MCF 10A (cell line): Measurements from ENCODE around the gene LRP1. TPM values are rescaled to one million over a fixed set of nuclear protein-coding genes. Genes with fewer than 3 reads are reported as not detected.

ENCODE experiments used
- BruUV-seq: library from RNA; stranded (reverse); fragments of 400-500 nt; replicated peaks from 2 replicates; lab custom pipeline; 2021; lab: Mats Ljungman, UMichigan
- CTCF ChIA-PET: fragments of 300-600 bp; sonication (Branson Sonifier 250); formaldehyde crosslinking; extraction: SDS; loops from one replicate; lab custom pipeline; 2021; ENCODE audit warnings: antibody characterized with exemption, inconsistent platforms; lab: Yijun Ruan, JAX
- POLR2A ChIA-PET: fragments of 300-600, 350-650 bp; sonication (Branson Sonifier 250); formaldehyde crosslinking; extraction: SDS; loops from one replicate; lab custom pipeline; 2020; ENCODE audit warnings: antibody characterized with exemption, inconsistent platforms; lab: Yijun Ruan, JAX
- DNase-seq: peaks from one replicate; pipeline ENCODE4 v3.0.0-alpha.2; 2018; ENCODE audit not compliant: unreplicated experiment
- H3K27ac Mint-ChIP-seq: one replicate; pipeline ENCODE4 v1.8.0; 2022; ENCODE audit warnings: mild to moderate bottlenecking, low read depth, mixed read lengths; ENCODE audit not compliant: unreplicated experiment
- H3K27me3 Mint-ChIP-seq: one replicate; pipeline ENCODE4 v1.8.0; 2022; ENCODE audit warnings: mixed read lengths; ENCODE audit not compliant: insufficient read depth, unreplicated experiment
- H3K36me3 Mint-ChIP-seq: one replicate; pipeline ENCODE4 v1.8.0; 2022; ENCODE audit warnings: mild to moderate bottlenecking, moderate library complexity, mixed read lengths; ENCODE audit not compliant: insufficient read depth, unreplicated experiment
- H3K4me1 Mint-ChIP-seq: one replicate; pipeline ENCODE4 v1.8.0; 2022; ENCODE audit warnings: mixed read lengths; ENCODE audit not compliant: insufficient read depth, unreplicated experiment
- H3K4me3 Mint-ChIP-seq: one replicate; pipeline ENCODE4 v1.8.0; 2022; ENCODE audit warnings: mild to moderate bottlenecking, moderate library complexity, mixed read lengths; ENCODE audit not compliant: unreplicated experiment
- H3K9me3 Mint-ChIP-seq: one replicate; pipeline ENCODE4 v1.8.0; 2022; ENCODE audit warnings: mixed read lengths; ENCODE audit not compliant: unreplicated experiment
- CTCF ChIP-seq: fragments of 200-600 bp; IDR thresholded peaks from one replicate; pipeline ENCODE4 v1.8.0; 2022; ENCODE audit warnings: antibody characterized with exemption, mild to moderate bottlenecking; ENCODE audit not compliant: unreplicated experiment
- intact Hi-C: fragments of 100-400 bp; cut with micrococcal nuclease; formaldehyde crosslinking; loops from 2 replicates; pipeline ENCODE4 v1.14.1; 2022
- total RNA-seq: library from RNA; stranded (reverse); gene quantifications from 2 replicates; pipeline ENCODE4 v1.2.3, GENCODE V29; 2022

LRP1 gene
- total RNA-seq, 1 experiment from 2014 or later = 18.9 TPM

DNA sequence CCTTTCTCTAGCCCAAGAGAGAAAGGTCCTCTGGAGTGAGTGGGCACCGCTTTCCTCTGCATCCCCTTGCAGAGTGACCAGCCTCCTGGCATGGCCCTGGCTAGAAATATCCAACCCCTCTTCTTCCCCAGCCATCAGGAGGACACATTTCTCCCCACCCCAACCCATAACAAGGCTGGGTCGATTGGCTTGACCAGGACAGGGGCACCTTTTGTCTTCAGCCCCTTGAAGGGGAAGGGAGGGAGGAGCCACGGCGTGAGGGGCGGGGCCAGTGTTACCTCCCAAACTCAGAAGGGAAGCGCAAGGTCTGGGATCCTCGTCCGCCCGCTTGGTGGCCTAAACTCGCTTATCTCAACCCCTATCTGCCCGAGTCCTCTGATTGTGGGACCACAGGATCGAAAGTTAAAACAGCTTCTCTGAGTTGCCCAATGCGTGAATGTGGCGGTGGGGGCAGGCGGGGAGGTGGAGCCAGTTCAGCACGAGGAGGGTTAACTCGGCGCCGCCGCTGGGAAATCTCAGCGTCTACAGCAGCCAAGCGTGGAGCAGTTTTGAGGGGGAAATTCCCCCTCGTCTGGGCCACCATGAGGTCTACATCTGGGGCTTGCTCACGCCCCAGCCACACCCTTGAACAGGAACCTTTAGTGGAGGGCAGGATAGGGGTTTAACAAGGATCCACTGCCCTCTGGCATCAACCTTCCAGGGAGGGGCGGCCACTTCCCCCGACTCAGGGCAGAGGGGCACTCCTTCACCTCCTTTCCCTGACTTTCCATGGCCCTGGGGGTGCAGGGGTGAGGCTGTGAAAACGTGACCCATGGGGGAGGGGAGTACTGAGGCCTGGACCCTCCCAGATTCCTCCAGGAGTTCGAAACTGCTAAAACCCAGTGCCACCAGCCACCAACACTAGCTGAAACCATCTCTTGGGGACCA lies 17.9 kb upstream of the LRP1 start:
- BruUV-seq = TSS peak; percentile 66
- CTCF ChIA-PET = interaction anchor here (0.6 to 7.3 kb wide), 12 partner anchors 13 to 351 kb away, joined by 3 to 147 read pairs (median 20); partner anchors contain the start of genes NAB2 and NEMP1

GRCh38 chr12:57111031-57111734 lies 17.1 kb upstream of the LRP1 start, which contains the start of gene STAT6:
TSS of gene STAT6 (minus strand) at chr12:57111362. CDS start at chr12:57108278, 3,084 bp downstream.
- peak within 1 kb of the TSS; percentile 80 for H3K4me3 Mint-ChIP-seq
- H3K4me1 Mint-ChIP-seq = peaks cover 35% of the 10 kb centered on the region
- no peaks in the 10 kb centered on the region for H3K9me3 Mint-ChIP-seq
- H3K27ac Mint-ChIP-seq = peak within 1 kb of the TSS; percentile 89
- POLR2A ChIA-PET = interaction anchor here (0.6 to 10.2 kb wide), 38 partner anchors 8 to 825 kb away, joined by 3 to 610 read pairs (median 6); partner anchors contain the start of genes ATP5F1B, LRP1, NAB2 and NACA
- no TSS peak for BruUV-seq
- intact Hi-C loops = loop anchor here (1.0 kb wide), 1 partner anchor 23 kb away; no protein-coding TSS in a partner anchor
- peaks cover 26% of the 10 kb centered on the region for H3K36me3 Mint-ChIP-seq
- no peaks in the 10 kb centered on the region for H3K27me3 Mint-ChIP-seq
- TF ChIP-seq CTCF = no peak
- CTCF ChIA-PET = interaction anchor here (0.6 to 7.3 kb wide), 27 partner anchors 12 to 482 kb away, joined by 3 to 147 read pairs (median 5); partner anchors contain the start of genes NAB2, NEMP1 and ZBTB39
- DNase-seq = peak; percentile 86

More for the DNA sequence above, 17.9 kb upstream of the LRP1 start:
- no peaks in the 10 kb centered on the region for H3K9me3 Mint-ChIP-seq
- H3K4me3 Mint-ChIP-seq = peak overlapping the region; percentile 80
- no peak for TF ChIP-seq CTCF
- peak; percentile 53 for DNase-seq
- H3K27ac Mint-ChIP-seq = peak overlapping the region; percentile 89
- H3K27me3 Mint-ChIP-seq = no peaks in the 10 kb centered on the region
- H3K4me1 Mint-ChIP-seq = peaks cover 35% of the 10 kb centered on the region
- POLR2A ChIA-PET = interaction anchor here (0.6 to 10.2 kb wide), 17 partner anchors 16 to 464 kb away, joined by 3 to 610 read pairs (median 15); partner anchors contain the start of genes ATP5F1B, LRP1, NAB2 and NACA
- peaks cover 32% of the 10 kb centered on the region for H3K36me3 Mint-ChIP-seq
- intact Hi-C loops = loop anchor here (1.0 kb wide), 1 partner anchor 22 kb away; no protein-coding TSS in a partner anchor

DNA sequence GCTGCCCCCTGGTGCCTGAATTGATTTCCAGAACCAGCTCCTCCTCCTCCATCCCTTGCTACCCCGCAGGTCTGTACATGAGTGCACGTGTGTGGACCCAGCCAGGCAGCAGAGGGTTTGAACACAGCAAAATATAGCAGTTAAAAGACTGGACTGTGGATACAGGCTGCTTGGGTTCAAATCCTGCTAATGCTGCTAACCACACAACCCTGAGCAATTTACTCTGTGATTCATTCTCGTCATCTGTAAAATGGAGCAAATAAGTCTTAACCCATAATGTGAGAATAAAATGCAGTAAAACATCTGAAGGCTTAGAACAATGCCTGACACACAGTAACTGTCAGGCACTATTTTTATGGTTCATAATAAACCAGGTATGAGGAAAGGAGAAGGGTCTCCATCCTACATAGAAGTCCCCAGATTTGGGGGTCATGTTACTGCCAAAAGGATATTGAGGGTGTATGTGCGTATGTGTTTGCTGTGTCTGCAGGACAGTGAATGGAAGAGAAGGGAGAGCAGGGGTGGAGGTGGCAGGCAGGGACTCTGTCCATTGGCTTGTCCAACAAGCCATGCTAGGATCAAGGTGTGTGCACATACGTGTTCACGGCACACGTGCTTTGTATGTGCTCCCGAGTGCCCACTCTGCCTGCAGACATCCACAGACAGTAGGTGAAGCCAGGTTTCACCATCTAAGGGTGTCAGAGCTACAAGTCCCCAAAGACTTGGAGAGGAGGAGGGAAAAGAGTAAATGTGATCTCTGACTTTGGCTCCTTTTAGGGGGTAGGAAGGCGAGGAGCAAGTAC lies 15.6 kb upstream of the LRP1 start:
- peak overlapping the region; percentile 89 for H3K27ac Mint-ChIP-seq

More for the DNA sequence above, 15.6 kb upstream of the LRP1 start:
- H3K9me3 Mint-ChIP-seq = no peaks in the 10 kb centered on the region
- peaks cover 28% of the 10 kb centered on the region for H3K4me1 Mint-ChIP-seq
- no TSS peak for BruUV-seq
- no peak for TF ChIP-seq CTCF
- no peaks in the 10 kb centered on the region for H3K27me3 Mint-ChIP-seq
- ChIA-PET CTCF (interaction anchor here (0.5 to 7.3 kb wide), 27 partner anchors 10 to 426 kb away, joined by 3 to 147 read pairs (median 5); partner anchors contain the start of genes GLI1, NAB2 and NEMP1), POLR2A (interaction anchor here (0.5 to 10.2 kb wide), 35 partner anchors 9 to 1040 kb away, joined by 3 to 610 read pairs (median 8); partner anchors contain the start of genes LRP1, NAB2, NACA and NEMP1)
- DNase-seq = no peak
- peak overlapping the region; percentile 80 for H3K4me3 Mint-ChIP-seq
- peaks cover 16% of the 10 kb centered on the region for H3K36me3 Mint-ChIP-seq
- intact Hi-C loops = loop anchor here (1.0 kb wide), 2 partner anchors 43 to 104 kb away; no protein-coding TSS in a partner anchor
